K562 (cell line): Measurements from ENCODE around the gene MRPL2. TPM values are rescaled to one million over a fixed set of nuclear protein-coding genes. Genes with fewer than 3 reads are reported as not detected.

Experiments
- BCOR ChIP-seq: fragments of 450-650 bp; IDR thresholded peaks from 2 replicates; pipeline ENCODE4 v1.6.1; 2016
- ESRRB ChIP-seq: fragments of 250-450 bp; sonication (Bioruptor Pico); IDR thresholded peaks from 2 replicates; pipeline ENCODE4 v1.5.0; 2020; ENCODE audit warnings: mild to moderate bottlenecking, moderate library complexity, borderline replicate concordance
- FIP1L1 ChIP-seq: fragments of 200-400 bp; formaldehyde crosslinking; IDR thresholded peaks from 2 replicates; pipeline ENCODE4 v1.6.1; 2018; ENCODE audit warnings: mild to moderate bottlenecking, low read depth, low read length; ENCODE audit not compliant: poor library complexity, severe bottlenecking
- GTF2F1 ChIP-seq: IDR thresholded peaks from 2 replicates; pipeline ENCODE4 v1.6.1; 2011; ENCODE audit warnings: low read depth, low read length, improper control_type of control experiment
- NFIC ChIP-seq: fragments of 450-650 bp; IDR thresholded peaks from 2 replicates; pipeline ENCODE4 v1.6.1; 2017; ENCODE audit warnings: mild to moderate bottlenecking, inconsistent platforms
- NR2C1 ChIP-seq, 2 experiments: fragments of 450-650 bp; IDR thresholded peaks; 2 replicates each; pipeline ENCODE4 v1.6.1; 2017; ENCODE audit warnings: mild to moderate bottlenecking in 2 of 2, antibody characterized with exemption in 1 of 2, inconsistent platforms in 1 of 2, missing compliant biosample characterization in 1 of 2, missing genetic modification characterization in 1 of 2
- SP2 ChIP-seq: IDR thresholded peaks from 2 replicates; pipeline ENCODE4 v1.6.1; 2011; ENCODE audit warnings: mild to moderate bottlenecking, low read depth, low read length, moderate library complexity; ENCODE audit not compliant: poor library complexity, severe bottlenecking; ENCODE audit errors: extremely low read depth
- SPI1 ChIP-seq: IDR thresholded peaks from 2 replicates; pipeline ENCODE4 v1.6.1; 2011; ENCODE audit warnings: low read depth, low read length, control low read depth, borderline replicate concordance
- SUPT5H ChIP-seq: fragments of 450-650 bp; IDR thresholded peaks from 2 replicates; pipeline ENCODE4 v1.6.1; 2016
- U2AF1 ChIP-seq: fragments of 200-400 bp; formaldehyde crosslinking; optimal IDR thresholded peaks from 2 replicates; pipeline ENCODE3; 2017; ENCODE audit warnings: mild to moderate bottlenecking, low read depth, low read length, moderate library complexity
- ZNF212 ChIP-seq: fragments of 450-650 bp; formaldehyde crosslinking; IDR thresholded peaks from 2 replicates; pipeline ENCODE4 v1.4.0; 2020; ENCODE audit warnings: mild to moderate bottlenecking
- ZNF384 ChIP-seq: IDR thresholded peaks from 2 replicates; pipeline ENCODE4 v1.6.1; 2012; ENCODE audit warnings: low read depth, low read length, improper control_type of control experiment
- ZNF41 ChIP-seq: fragments of 250-450 bp; sonication (Bioruptor Pico); conservative IDR thresholded peaks from 2 replicates; pipeline ENCODE4 v1.4.0; 2020; ENCODE audit warnings: mild to moderate bottlenecking
- polyA plus RNA-seq, 8 experiments: library from polyadenylated mRNA; depleted of rRNA in 4 of 8; stranded (reverse) in 5 of 8; unstranded in 3 of 8; fragments of >200 nt; fragmentation: Nextera tagmentation in 2 of 8; fragmentation: Illumina TruSeq in 1 of 8; extraction: Ambion mirVana in 2 of 8; extraction: Trizol in 1 of 8; gene quantifications; 2 replicates each; pipeline versions ENCODE4 v1.2.1 to v1.2.3, GENCODE V29; 2011 to 2014; ENCODE audit warnings: inconsistent platforms in 1 of 8, missing spikeins in 1 of 8
- total RNA-seq, 7 experiments: library from RNA; depleted of rRNA in 6 of 7; stranded (reverse); fragments of >200 nt in 6 of 7; fragmentation: Illumina TruSeq in 2 of 7; extraction: Trizol in 2 of 7; gene quantifications; 2 replicates each; pipeline versions ENCODE4 v1.2.1 to v1.2.3, GENCODE V29; 2011 to 2021; ENCODE audit warnings: low replicate concordance in 1 of 7
- TF ChIP-seq, protein P1 (sequence below): sonication (generic); formaldehyde crosslinking; IDR thresholded peaks from 2 replicates; pipeline ENCODE4 v1.8.0; 2022; ENCODE audit warnings: missing genetic modification reagents, mild to moderate bottlenecking, moderate library complexity, borderline replicate concordance
- TF ChIP-seq, protein P2 (sequence below), 2 experiments: IDR thresholded peaks; 2 replicates each; pipeline ENCODE4 v1.6.1; 2011; ENCODE audit warnings: borderline replicate concordance in 1 of 2, control low read depth in 1 of 2, low read depth in 1 of 2, low read length in 1 of 2, mild to moderate bottlenecking in 1 of 2, mixed read lengths in 1 of 2, moderate library complexity in 1 of 2; ENCODE audit not compliant: insufficient read depth in 1 of 2, insufficient read length in 1 of 2, poor library complexity in 1 of 2, severe bottlenecking in 1 of 2; ENCODE audit errors: extremely low read depth in 1 of 2
- TF ChIP-seq, protein P3 (sequence below): fragments of 250-450 bp; sonication (Bioruptor Pico); IDR thresholded peaks from 2 replicates; pipeline ENCODE4 v1.9.0; 2021; ENCODE audit warnings: mild to moderate bottlenecking, inconsistent platforms
- TF ChIP-seq, protein P4 (sequence below): fragments of 250-450 bp; sonication (Bioruptor Pico); IDR thresholded peaks from 2 replicates; pipeline ENCODE4 v1.5.0; 2021; ENCODE audit warnings: mild to moderate bottlenecking, moderate library complexity

The MRPL2 gene
- total and polyA plus RNA-seq, 9 of the 15 experiments (the other 6 are each of a cell fraction or from before 2014, with no cell fraction given), result 63.1 to 262 (median 121) TPM

DNA sequence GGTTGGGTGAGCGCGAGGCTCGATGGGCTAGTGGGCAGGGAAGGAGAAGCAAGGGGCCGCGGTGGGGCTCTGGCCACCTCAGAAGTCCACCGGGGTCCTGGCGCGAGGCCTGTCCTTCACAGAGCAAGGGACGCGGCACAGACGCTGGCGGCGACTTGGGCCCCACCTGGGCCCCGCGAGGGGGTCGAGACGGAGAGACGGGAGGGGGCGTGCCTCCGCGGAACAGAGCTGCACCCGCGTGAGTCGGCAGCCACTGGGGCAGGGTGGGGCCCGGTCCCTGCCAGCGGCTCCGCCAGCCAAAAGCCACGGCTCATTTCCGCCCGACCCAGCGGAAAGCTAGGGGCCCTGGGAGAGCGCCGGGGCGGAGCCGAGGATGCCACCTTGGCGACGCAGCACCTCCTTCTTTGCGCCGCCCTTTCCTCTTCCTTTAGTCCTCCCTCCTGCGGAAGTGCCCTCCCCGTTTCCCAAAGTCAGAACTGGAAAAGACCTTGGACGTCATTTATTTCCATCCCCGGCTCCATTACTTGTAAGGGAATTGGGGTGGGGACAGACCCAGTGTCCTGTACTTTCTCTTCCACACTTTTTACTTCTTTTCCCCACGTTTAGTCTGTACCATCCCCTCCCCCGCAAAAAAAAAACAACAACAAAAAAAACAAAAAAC lies 5.6 kb downstream of the MRPL2 start, which contains the start of gene CUL7 (continued):
- TF ChIP-seq FIP1L1 (peak; percentile 98), ZNF212 (CRISPR knock-in tag) (peak; percentile 91), GTF2F1 (peak; percentile 73; the same call in 1 of the 2 replicates), NR2C1 (IDR thresholded peaks at IDR 0.05) (no peak), NR2C1 (tag; IDR thresholded peaks at IDR 0.05) (no peak), ZNF41 (0 out of 2 replicates have a peak, but pooled peaks have one; percentile 43), SPI1 (peak; percentile 90), SP2 (no peak), U2AF1 (peak; percentile 82), ZNF384 (peak; percentile 35; the same call in 1 of the 2 replicates), BCOR (no peak), NFIC (peak; percentile 67), ESRRB (CRISPR knock-in tag) (peak; percentile 88; the same call in 1 of the 2 replicates), SUPT5H (peak; percentile 96)
- TF ChIP-seq, protein P1, sequence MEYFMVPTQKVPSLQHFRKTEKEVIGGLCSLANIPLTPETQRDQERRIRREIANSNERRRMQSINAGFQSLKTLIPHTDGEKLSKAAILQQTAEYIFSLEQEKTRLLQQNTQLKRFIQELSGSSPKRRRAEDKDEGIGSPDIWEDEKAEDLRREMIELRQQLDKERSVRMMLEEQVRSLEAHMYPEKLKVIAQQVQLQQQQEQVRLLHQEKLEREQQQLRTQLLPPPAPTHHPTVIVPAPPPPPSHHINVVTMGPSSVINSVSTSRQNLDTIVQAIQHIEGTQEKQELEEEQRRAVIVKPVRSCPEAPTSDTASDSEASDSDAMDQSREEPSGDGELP (CRISPR knock-in tag), result peak; percentile 80
- TF ChIP-seq, protein P2, sequence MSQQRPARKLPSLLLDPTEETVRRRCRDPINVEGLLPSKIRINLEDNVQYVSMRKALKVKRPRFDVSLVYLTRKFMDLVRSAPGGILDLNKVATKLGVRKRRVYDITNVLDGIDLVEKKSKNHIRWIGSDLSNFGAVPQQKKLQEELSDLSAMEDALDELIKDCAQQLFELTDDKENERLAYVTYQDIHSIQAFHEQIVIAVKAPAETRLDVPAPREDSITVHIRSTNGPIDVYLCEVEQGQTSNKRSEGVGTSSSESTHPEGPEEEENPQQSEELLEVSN (IDR thresholded peaks at IDR 0.05; ENCODE audit: borderline replicate concordance in 1 of 2, extremely low read depth in 1 of 2, insufficient read depth in 1 of 2, insufficient read length in 1 of 2, low read depth in 1 of 2, low read length in 1 of 2, poor library complexity in 1 of 2, severe bottlenecking in 1 of 2), result peak in 1 of 2 experiments; percentile 63
- TF ChIP-seq, protein P3, sequence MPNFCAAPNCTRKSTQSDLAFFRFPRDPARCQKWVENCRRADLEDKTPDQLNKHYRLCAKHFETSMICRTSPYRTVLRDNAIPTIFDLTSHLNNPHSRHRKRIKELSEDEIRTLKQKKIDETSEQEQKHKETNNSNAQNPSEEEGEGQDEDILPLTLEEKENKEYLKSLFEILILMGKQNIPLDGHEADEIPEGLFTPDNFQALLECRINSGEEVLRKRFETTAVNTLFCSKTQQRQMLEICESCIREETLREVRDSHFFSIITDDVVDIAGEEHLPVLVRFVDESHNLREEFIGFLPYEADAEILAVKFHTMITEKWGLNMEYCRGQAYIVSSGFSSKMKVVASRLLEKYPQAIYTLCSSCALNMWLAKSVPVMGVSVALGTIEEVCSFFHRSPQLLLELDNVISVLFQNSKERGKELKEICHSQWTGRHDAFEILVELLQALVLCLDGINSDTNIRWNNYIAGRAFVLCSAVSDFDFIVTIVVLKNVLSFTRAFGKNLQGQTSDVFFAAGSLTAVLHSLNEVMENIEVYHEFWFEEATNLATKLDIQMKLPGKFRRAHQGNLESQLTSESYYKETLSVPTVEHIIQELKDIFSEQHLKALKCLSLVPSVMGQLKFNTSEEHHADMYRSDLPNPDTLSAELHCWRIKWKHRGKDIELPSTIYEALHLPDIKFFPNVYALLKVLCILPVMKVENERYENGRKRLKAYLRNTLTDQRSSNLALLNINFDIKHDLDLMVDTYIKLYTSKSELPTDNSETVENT (CRISPR knock-in tag), result peak; percentile 96
- TF ChIP-seq, protein P4, sequence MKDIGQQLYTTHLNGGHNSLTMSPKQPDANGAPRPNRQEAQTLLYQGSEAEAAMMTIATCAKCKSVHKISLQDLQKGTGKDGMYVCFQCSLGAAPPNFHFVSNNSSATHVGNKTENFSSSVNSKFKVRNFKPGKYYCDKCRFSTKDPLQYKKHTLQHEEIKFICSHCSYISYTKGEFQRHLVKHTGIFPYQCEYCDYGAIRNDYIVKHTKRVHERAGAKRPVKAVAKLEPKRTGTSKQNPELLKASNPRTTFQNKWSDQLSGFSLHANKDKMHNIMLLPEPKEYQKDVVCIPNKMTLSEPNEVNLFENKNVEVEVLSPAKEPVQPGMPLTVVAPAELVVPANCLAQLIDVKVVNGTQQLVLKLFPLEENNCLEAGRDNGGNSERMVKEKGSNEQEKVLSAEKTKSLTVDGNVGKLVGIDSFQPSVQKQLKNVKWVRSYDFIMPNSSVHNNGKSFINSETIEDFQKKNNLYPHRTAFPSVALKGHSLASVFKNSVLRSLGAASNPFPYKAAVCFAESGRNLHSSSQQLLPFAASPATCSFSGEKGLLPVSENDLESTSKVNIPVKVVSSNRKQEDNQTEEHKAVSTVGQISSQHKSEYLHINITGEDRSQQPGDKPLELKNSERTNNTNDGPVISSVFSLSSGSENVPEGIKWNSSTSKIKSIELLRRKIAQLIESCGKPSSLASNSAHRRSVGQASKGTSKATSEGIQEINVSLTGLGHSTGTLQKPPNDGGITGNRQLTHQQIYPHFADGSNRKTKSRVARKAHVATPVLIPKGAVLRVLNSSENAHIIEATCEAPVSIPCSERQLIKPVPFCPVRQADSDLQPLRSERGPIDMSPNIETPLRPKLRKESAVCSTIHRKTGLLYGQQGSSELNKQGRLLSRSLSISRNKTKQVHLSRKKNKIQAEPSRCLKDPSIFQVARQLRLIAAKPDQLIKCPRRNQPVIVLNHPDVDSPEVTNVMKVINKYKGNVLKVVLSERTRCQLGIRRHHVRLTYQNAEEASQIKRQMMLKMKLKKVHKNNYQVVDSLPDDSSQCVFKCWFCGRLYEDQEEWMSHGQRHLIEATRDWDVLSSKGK (CRISPR knock-in tag), result no peak
